Lower leg skin (tissue), 4 donors: ENCODE measurements around the gene PLK4. TPM values are rescaled to one million over a fixed set of nuclear protein-coding genes. Genes with fewer than 3 reads are reported as not detected.

ENCODE experiments used
- DNase-seq, 2 donors: peaks; one replicate each; pipeline ENCODE4 v3.0.0-alpha.2; 2019; ENCODE audit warnings: low spot score in 2 of 2
- H3K4me3 ChIP-seq: fragments of 200-600 bp; sonication (generic); 2 replicates; pipeline ENCODE4 v1.5.1; 2017; ENCODE audit warnings: mild to moderate bottlenecking, low read depth; ENCODE audit not compliant: poor library complexity, severe bottlenecking
- POLR2A ChIP-seq, 2 donors: fragments of 450-650 bp; IDR thresholded peaks; one replicate each; pipeline ENCODE4 v1.6.1; 2016 to 2017; ENCODE audit warnings: antibody characterized with exemption in 2 of 2, mild to moderate bottlenecking in 1 of 2, moderate library complexity in 1 of 2
- WGBS, 2 donors: methylation state at CpG; one replicate each; pipeline ENCODE4 v1.1.5; 2018; 5-methylcytosine and 5-hydroxymethylcytosine counted together
- intact Hi-C: fragments of 100-400 bp; cut with DNase I; formaldehyde crosslinking; loops from one replicate; pipeline ENCODE4 v1.15.0; 2023; ENCODE audit warnings: low total_unique reads
- total RNA-seq, 4 donors: library from RNA; depleted of rRNA; stranded (reverse); fragments of >200 nt; gene quantifications; one replicate each; pipeline ENCODE4 v1.1.0, GENCODE V29; 2016
- TF ChIP-seq, protein P1 (sequence below), 3 donors: fragments of 450-650 bp; IDR thresholded peaks; one replicate each; pipeline ENCODE4 v1.5.1; 2016; ENCODE audit warnings: antibody characterized with exemption in 3 of 3, mild to moderate bottlenecking in 3 of 3, moderate library complexity in 2 of 3

Gene PLK4
- total RNA-seq, 4 donors from 2014 or later, result 3.5 to 7.7 (median 5.9) TPM

DNA sequence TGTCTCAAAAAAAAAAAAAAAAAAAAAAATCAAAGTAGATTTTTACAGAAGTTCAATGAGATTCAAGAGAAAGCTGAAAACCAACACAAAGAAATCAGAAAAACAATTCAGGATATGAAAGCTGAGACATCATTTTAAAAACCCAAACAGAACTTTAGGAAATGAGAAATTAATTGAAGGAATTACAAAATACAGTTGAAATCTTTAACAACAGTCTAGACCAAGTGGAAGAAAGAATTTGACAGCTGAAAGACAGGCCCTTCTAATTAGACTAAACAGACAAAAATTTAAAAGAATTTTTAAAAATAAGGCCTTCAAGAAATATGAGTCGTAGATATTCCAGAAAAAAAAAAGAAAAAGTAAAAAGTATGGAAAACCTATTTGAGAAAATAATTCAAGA is 33.9 kb upstream of the PLK4 start:
- no peak overlapping the region for H3K4me3 ChIP-seq
- intact Hi-C loops, result no loop called here
- TF ChIP-seq POLR2A (IDR thresholded peaks at IDR 0.05), result no peak
- TF ChIP-seq, protein P1, sequence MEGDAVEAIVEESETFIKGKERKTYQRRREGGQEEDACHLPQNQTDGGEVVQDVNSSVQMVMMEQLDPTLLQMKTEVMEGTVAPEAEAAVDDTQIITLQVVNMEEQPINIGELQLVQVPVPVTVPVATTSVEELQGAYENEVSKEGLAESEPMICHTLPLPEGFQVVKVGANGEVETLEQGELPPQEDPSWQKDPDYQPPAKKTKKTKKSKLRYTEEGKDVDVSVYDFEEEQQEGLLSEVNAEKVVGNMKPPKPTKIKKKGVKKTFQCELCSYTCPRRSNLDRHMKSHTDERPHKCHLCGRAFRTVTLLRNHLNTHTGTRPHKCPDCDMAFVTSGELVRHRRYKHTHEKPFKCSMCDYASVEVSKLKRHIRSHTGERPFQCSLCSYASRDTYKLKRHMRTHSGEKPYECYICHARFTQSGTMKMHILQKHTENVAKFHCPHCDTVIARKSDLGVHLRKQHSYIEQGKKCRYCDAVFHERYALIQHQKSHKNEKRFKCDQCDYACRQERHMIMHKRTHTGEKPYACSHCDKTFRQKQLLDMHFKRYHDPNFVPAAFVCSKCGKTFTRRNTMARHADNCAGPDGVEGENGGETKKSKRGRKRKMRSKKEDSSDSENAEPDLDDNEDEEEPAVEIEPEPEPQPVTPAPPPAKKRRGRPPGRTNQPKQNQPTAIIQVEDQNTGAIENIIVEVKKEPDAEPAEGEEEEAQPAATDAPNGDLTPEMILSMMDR (IDR thresholded peaks at IDR 0.05), result no peak
- WGBS, 2 donors, result 95 to 100% methylated on average over 1 of the region's 1 CpG
- no peak for DNase-seq

DNA sequence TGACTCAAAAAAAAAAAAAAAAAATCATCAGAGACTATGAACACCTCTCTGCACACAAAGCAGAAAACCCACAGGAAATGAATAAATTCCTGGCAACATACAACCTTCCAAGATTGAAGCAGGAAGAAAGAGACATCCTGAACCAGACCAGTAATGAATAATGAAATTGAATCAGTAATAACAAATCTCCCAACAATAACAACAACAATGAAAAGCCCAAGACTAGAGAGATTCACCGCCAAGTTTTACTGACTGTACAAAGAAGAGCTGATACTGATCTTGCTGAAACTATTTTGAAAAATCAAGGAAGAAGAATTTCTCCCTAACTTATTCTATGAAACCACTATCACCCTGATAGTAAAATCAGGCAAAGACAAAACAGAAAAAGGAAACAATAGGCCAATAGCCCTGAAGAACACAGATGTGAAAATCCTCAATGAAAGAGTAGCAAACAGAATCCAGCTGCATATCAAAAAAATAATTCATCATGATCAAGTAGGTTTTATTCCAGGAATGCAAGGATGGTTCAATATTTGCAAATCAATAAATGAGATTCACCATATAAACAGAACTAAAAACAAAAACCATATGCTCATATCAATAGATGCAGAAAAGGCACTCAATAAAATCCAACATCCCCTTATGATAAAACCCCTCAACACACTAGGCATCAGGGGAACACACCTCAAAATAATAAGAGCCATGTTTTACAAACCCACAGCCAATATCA is 31.0 kb upstream of the PLK4 start:
- DNase-seq, result no peak
- 87 to 93% methylated on average over 1 of the region's 1 CpG for WGBS, 2 donors
- TF ChIP-seq POLR2A (IDR thresholded peaks at IDR 0.05), result no peak
- TF ChIP-seq, protein P1 (IDR thresholded peaks at IDR 0.05), result no peak
- intact Hi-C loops, result no loop called here
- H3K4me3 ChIP-seq, result no peak overlapping the region

DNA sequence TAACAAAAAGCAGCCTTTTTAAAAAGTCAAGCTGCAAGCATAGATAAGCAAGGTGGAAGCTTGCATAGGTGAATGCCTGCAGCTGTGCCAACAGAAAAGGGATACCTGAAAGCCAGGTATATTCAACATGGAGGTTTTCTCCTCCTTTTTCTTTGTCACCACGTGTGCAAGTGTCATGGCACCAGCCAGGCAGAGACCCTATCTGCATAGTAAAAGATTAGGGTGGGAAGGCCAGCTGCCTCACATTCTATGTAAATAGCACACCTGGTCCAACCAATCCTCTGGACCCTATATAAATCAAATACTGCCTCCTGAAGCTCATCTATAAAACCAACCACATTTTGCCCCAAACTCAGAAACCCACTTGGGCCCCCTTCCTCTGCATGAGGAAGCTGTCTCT is 28.0 kb upstream of the PLK4 start:
- intact Hi-C loops, result no loop called here
- DNase-seq, result no peak
- TF ChIP-seq, protein P1 (IDR thresholded peaks at IDR 0.05), result no peak
- TF ChIP-seq POLR2A (IDR thresholded peaks at IDR 0.05), result no peak
- WGBS, 2 donors, result 25 to 39% methylated on average over 1 of the region's 1 CpG
- H3K4me3 ChIP-seq, result no peak overlapping the region

DNA sequence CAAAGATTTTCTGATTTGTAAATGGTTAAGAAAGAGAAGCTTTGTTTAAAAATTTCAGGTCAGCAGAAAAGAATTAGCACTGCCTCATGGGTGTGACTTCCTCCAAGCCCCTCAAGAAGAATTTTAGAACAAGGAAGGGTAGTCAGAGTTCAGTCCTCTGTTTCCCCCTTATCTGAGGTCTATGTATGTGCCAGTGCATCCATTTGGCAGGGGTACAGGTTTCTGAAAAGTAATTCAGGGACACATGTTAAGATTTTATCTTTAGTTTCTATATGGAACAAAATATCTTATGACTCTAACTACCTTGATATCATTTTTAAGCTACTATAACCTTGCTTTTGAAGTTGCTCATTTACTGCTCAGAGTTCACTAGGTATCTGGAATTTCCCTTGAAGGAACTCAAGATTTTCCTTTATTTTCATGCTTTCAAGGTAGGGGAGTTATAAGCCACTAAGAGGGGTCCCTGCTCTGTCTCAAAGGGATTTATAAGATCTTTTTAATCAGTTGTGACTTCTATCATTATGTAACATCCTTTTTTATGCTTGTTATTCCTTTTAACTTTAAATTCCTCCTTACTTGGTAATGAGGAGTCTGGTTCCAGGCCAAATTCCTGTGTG is 24.4 kb upstream of the PLK4 start:
- intact Hi-C loops, result no loop called here
- DNase-seq, result no peak
- TF ChIP-seq POLR2A (IDR thresholded peaks at IDR 0.05), result no peak
- TF ChIP-seq, protein P1 (IDR thresholded peaks at IDR 0.05), result no peak

DNA sequence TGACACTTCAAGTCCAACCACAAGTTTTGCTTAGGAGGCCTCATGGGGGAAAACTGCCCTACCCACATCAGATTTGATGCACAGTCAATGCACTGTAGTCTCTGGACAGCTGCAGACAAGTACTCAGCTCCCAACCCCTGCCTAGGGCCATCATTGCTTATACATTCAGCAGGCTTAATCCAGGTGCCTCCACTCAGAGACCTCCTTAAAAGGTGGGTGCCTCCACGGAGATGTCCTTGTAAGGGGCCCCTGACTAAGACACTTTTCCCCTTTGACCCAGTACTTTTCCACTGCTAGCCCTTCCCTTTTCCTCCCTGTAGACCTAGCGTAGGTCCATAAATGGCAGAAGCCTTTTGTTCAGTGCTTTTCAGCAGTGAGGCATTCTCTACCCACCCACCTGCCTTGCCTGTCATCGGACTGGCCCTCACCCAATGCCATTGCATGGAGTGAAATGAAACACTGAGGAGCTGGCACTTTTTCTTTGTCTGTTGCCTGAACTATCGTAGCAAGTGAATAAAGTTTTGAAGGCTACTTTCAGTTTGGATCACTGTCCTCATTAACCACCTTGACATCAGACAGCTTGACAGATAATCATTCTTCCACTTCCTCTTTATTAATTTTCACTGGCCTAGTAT is 23.8 kb upstream of the PLK4 start:
- intact Hi-C loops, result no loop called here
- no peak for DNase-seq

More for the DNA sequence above, 24.4 kb upstream of the PLK4 start:
- H3K4me3 ChIP-seq, result no peak overlapping the region

More for the DNA sequence above, 23.8 kb upstream of the PLK4 start:
- no peak overlapping the region for H3K4me3 ChIP-seq
- 56 to 63% methylated on average over 4 of the region's 4 CpGs for WGBS, 2 donors
- TF ChIP-seq, protein P1 (IDR thresholded peaks at IDR 0.05), result no peak
- TF ChIP-seq POLR2A (IDR thresholded peaks at IDR 0.05), result no peak
